BE2C (cell line): ENCODE measurements around the gene CACNA2D3.
"Not testable (repeated sequence)": the region's sequence is repeated elsewhere in the genome, so short reads cannot be mapped to it uniquely, and the experiment has no call there.

Source experiments
- DNase-seq: peaks from one replicate; pipeline ENCODE4 v3.0.0-alpha.2; 2020
- H3K27me3 ChIP-seq: fragments of 250-450 bp; sonication (Bioruptor Pico); 2 replicates; pipeline ENCODE4 v1.5.1; 2020; ENCODE audit warnings: mild to moderate bottlenecking
- H3K36me3 ChIP-seq: fragments of 250-450 bp; sonication (Bioruptor Pico); 2 replicates; pipeline ENCODE4 v1.5.1; 2020; ENCODE audit warnings: mild to moderate bottlenecking
- H3K4me1 ChIP-seq: fragments of 250-450 bp; sonication (Bioruptor Pico); 2 replicates; pipeline ENCODE4 v1.5.1; 2020
- H3K4me3 ChIP-seq: 2 replicates; pipeline ENCODE4 v1.5.1; 2011; ENCODE audit warnings: low read depth, low read length
- H3K9me3 ChIP-seq: fragments of 250-450 bp; sonication (Bioruptor Pico); 2 replicates; pipeline ENCODE4 v1.5.1; 2020
- CTCF ChIP-seq: IDR thresholded peaks from 2 replicates; pipeline ENCODE4 v1.5.1; 2012; ENCODE audit warnings: mild to moderate bottlenecking, low read depth, low read length

Gene CACNA2D3

GRCh38 chr3:55097441-55097840 is 975.1 kb downstream of the CACNA2D3 start:
- Histone ChIP-seq H3K27me3 (no peaks in the 10 kb centered on the region), H3K4me1 (no peaks in the 10 kb centered on the region), H3K36me3 (no peaks in the 10 kb centered on the region), H3K4me3 (no peak overlapping the region), H3K9me3 (no peaks in the 10 kb centered on the region)
- no peak for DNase-seq
- no peak for TF ChIP-seq CTCF

- no peak overlapping the region for H3K4me3 ChIP-seq
- no peaks in the 10 kb centered on the region for H3K36me3 ChIP-seq
- no peaks in the 10 kb centered on the region for H3K9me3 ChIP-seq
- DNase-seq, result no peak
- TF ChIP-seq CTCF, result no peak
- H3K27me3 ChIP-seq, result no peaks in the 10 kb centered on the region
- no peaks in the 10 kb centered on the region for H3K4me1 ChIP-seq
Measured at GRCh38 chr3:55105647-55106046, 983.3 kb downstream of the CACNA2D3 start.

- TF ChIP-seq CTCF, result no peak
- Histone ChIP-seq H3K4me1 (no peaks in the 10 kb centered on the region), H3K27me3 (no peaks in the 10 kb centered on the region), H3K4me3 (no peak overlapping the region), H3K36me3 (no peaks in the 10 kb centered on the region), H3K9me3 (no peaks in the 10 kb centered on the region)
- no peak for DNase-seq
Measured at GRCh38 chr3:55107187-55107586, 984.8 kb downstream of the CACNA2D3 start.

- not testable (repeated sequence) for H3K4me1 ChIP-seq, H3K9me3 ChIP-seq, H3K27me3 ChIP-seq, H3K4me3 ChIP-seq, DNase-seq, H3K36me3 ChIP-seq
Measured at GRCh38 chr3:55111906-55112305, 989.6 kb downstream of the CACNA2D3 start.

GRCh38 chr3:55118451-55118850 is 996.1 kb downstream of the CACNA2D3 start:
- H3K4me3 ChIP-seq, result no peak overlapping the region
- no peak for DNase-seq
- H3K4me1 ChIP-seq, result no peaks in the 10 kb centered on the region
- TF ChIP-seq CTCF, result no peak
- H3K9me3 ChIP-seq, result no peaks in the 10 kb centered on the region
- no peaks in the 10 kb centered on the region for H3K27me3 ChIP-seq
- H3K36me3 ChIP-seq, result no peaks in the 10 kb centered on the region

GRCh38 chr3:55119268-55119667 is 996.9 kb downstream of the CACNA2D3 start:
- no peaks in the 10 kb centered on the region for H3K9me3 ChIP-seq
- TF ChIP-seq CTCF, result no peak
- no peaks in the 10 kb centered on the region for H3K36me3 ChIP-seq
- no peak for DNase-seq
- no peaks in the 10 kb centered on the region for H3K4me1 ChIP-seq
- H3K4me3 ChIP-seq, result no peak overlapping the region
- H3K27me3 ChIP-seq, result no peaks in the 10 kb centered on the region

GRCh38 chr3:55122312-55122711 is 1000.0 kb downstream of the CACNA2D3 start:
- DNase-seq, result no peak
- H3K36me3 ChIP-seq, result no peaks in the 10 kb centered on the region
- H3K4me1 ChIP-seq, result no peaks in the 10 kb centered on the region
- TF ChIP-seq CTCF, result no peak
- no peak overlapping the region for H3K4me3 ChIP-seq
- H3K9me3 ChIP-seq, result no peaks in the 10 kb centered on the region
- no peaks in the 10 kb centered on the region for H3K27me3 ChIP-seq
